ENCODE results near the gene ZIC4. TPM values are rescaled to one million over a fixed set of nuclear protein-coding genes. Genes with fewer than 3 reads are reported as not detected.

Gene ZIC4
- total RNA-seq, 3 donors from 2014 or later (not counting 1 experiment from before 2014, with no cell fraction given): not detected

GRCh38 chr3:147417551-147418295, 11.4 kb upstream of the ZIC4 start:
- no peak overlapping the region for H3K27ac ChIP-seq (ENCODE audit: low read length)
- no peak for TF ChIP-seq CTCF (IDR thresholded peaks at IDR 0.05)
- H3K36me3 ChIP-seq (ENCODE audit: control insufficient read depth, insufficient read depth, low read length): no peaks in the 10 kb centered on the region
- peaks cover 9% of the 10 kb centered on the region for H3K4me1 ChIP-seq (ENCODE audit: control insufficient read depth, insufficient read depth, low read length)
- 40% methylated on average over 4 of the region's 7 CpGs for WGBS (ENCODE audit: insufficient coverage)
- H3K27me3 ChIP-seq (ENCODE audit: control insufficient read depth, insufficient read depth, low read length): peaks cover 76% of the 10 kb centered on the region
- ATAC-seq (no peak), DNase-seq (no peak)
- intact Hi-C loops (cut with micrococcal nuclease): no loop called here
- Mint-ChIP-seq H3K9me3 (peaks cover 4 to 7% of the 10 kb centered on the region in 2 donors), H3K4me1 (peaks cover 7 to 8% of the 10 kb centered on the region in 2 donors), H3K27ac (no peak overlapping the region), H3K36me3 (peaks cover 31% of the 10 kb centered on the region), H3K4me3 (no peak overlapping the region), H3K27me3 (ENCODE audit: low read depth in 2 of 2) (peaks cover 60% of the 10 kb centered on the region in 2 donors)
- H3K4me3 ChIP-seq (ENCODE audit: low read length): no peak overlapping the region
- H3K9me3 ChIP-seq (ENCODE audit: control insufficient read depth, insufficient read depth, low read length): peaks cover 34% of the 10 kb centered on the region

GRCh38 chr3:147416931-147417330, 10.6 kb upstream of the ZIC4 start:
- Histone ChIP-seq H3K9me3 (ENCODE audit: control insufficient read depth, insufficient read depth, low read length) (peaks cover 36% of the 10 kb centered on the region), H3K4me1 (ENCODE audit: control insufficient read depth, insufficient read depth, low read length) (peaks cover 13% of the 10 kb centered on the region), H3K27ac (ENCODE audit: low read length) (no peak overlapping the region), H3K4me3 (ENCODE audit: low read length) (no peak overlapping the region), H3K36me3 (ENCODE audit: control insufficient read depth, insufficient read depth, low read length) (no peaks in the 10 kb centered on the region), H3K27me3 (ENCODE audit: control insufficient read depth, insufficient read depth, low read length) (peaks cover 72% of the 10 kb centered on the region)
- no peak for DNase-seq
- WGBS (ENCODE audit: insufficient coverage): 0% methylated on average over 1 of the region's 1 CpG
- no peak for ATAC-seq
- Mint-ChIP-seq H3K27me3 (ENCODE audit: low read depth in 2 of 2) (peaks cover 56 to 58% of the 10 kb centered on the region in 2 donors), H3K4me3 (no peak overlapping the region), H3K9me3 (peaks cover 2 to 9% of the 10 kb centered on the region in 2 donors), H3K4me1 (peaks cover 7 to 8% of the 10 kb centered on the region in 2 donors), H3K36me3 (peaks cover 31% of the 10 kb centered on the region), H3K27ac (no peak overlapping the region)
- intact Hi-C loops (cut with micrococcal nuclease): no loop called here
- TF ChIP-seq CTCF (IDR thresholded peaks at IDR 0.05): no peak

- DNase-seq (no peak), ATAC-seq (no peak)
- no peak overlapping the region for H3K4me3 ChIP-seq (ENCODE audit: low read length)
- Mint-ChIP-seq H3K27me3 (ENCODE audit: low read depth in 2 of 2) (peaks cover 61 to 66% of the 10 kb centered on the region in 2 donors), H3K36me3 (peaks cover 39% of the 10 kb centered on the region), H3K4me3 (no peak overlapping the region), H3K27ac (no peak overlapping the region), H3K4me1 (peaks cover 7 to 17% of the 10 kb centered on the region in 2 donors), H3K9me3 (peaks cover 5 to 13% of the 10 kb centered on the region in 2 donors)
- peaks cover 73% of the 10 kb centered on the region for H3K27me3 ChIP-seq (ENCODE audit: control insufficient read depth, insufficient read depth, low read length)
- peaks cover 18% of the 10 kb centered on the region for H3K4me1 ChIP-seq (ENCODE audit: control insufficient read depth, insufficient read depth, low read length)
- no peaks in the 10 kb centered on the region for H3K36me3 ChIP-seq (ENCODE audit: control insufficient read depth, insufficient read depth, low read length)
- 7% methylated on average over 2 of the region's 2 CpGs for WGBS (ENCODE audit: insufficient coverage)
- intact Hi-C loops (cut with micrococcal nuclease): no loop called here
- peaks cover 34% of the 10 kb centered on the region for H3K9me3 ChIP-seq (ENCODE audit: control insufficient read depth, insufficient read depth, low read length)
- TF ChIP-seq CTCF (IDR thresholded peaks at IDR 0.05): no peak
- H3K27ac ChIP-seq (ENCODE audit: low read length): no peak overlapping the region
Observed at GRCh38 chr3:147415874-147416273, 9.5 kb upstream of the ZIC4 start.
